ENCODE data around the gene SHISAL2A.
"Not testable (repeated sequence)": the region's sequence is repeated elsewhere in the genome, so short reads cannot be mapped to it uniquely, and the experiment has no call there.

The SHISAL2A gene

GRCh38 chr1:52692697-52693096 lies 59.7 kb downstream of the SHISAL2A start:
- DNase-seq: no peak

- not testable (repeated sequence) for DNase-seq
Observed at GRCh38 chr1:52693351-52693750, 60.4 kb downstream of the SHISAL2A start.

- no peak for DNase-seq
Observed at GRCh38 chr1:52693843-52694242, 60.9 kb downstream of the SHISAL2A start.

GRCh38 chr1:52695627-52696026 lies 62.7 kb downstream of the SHISAL2A start:
- no peak for DNase-seq

GRCh38 chr1:52697795-52698674 lies 65.1 kb downstream of the SHISAL2A start, which contains the start of gene COA7:
Gene COA7, minus strand, starts transcription at chr1:52698347. Its CDS starts 21 bp downstream, at chr1:52698326.
- DNase-seq: peak; percentile 88

GRCh38 chr1:52702886-52703787 lies 70.2 kb downstream of the SHISAL2A start:
- peak; percentile 87 for DNase-seq

- no peak for DNase-seq
Observed at GRCh38 chr1:52706136-52706670, 73.2 kb downstream of the SHISAL2A start.

All from suppressor macrophage treated with lipopolysaccharide for 4 hours (primary cell).